Liver (tissue), 9 donors: Measurements from ENCODE around the gene EFCC1. TPM values are rescaled to one million over a fixed set of nuclear protein-coding genes. Genes with fewer than 3 reads are reported as not detected.
A peak's percentile ranks its signal among the peaks of the same experiment; 100 is the strongest.

ENCODE experiments used
- DNase-seq: peaks from one replicate; pipeline ENCODE4 v3.0.0-alpha.2; 2017; ENCODE audit warnings: low spot score
- H3K27ac ChIP-seq, 2 donors: one replicate each; pipeline ENCODE4 v1.7.0; 2013; ENCODE audit warnings: inconsistent platforms in 2 of 2, low read length in 2 of 2, control low read depth in 1 of 2, low read depth in 1 of 2, mild to moderate bottlenecking in 1 of 2
- H3K27me3 ChIP-seq, 4 donors: one replicate each; pipeline versions ENCODE4 v1.6.1 to v1.7.0; 2013; ENCODE audit warnings: low read length in 3 of 4, inconsistent platforms in 1 of 4, mild to moderate bottlenecking in 1 of 4, moderate library complexity in 1 of 4; ENCODE audit not compliant: control insufficient read depth in 4 of 4, insufficient read depth in 4 of 4
- H3K36me3 ChIP-seq, 4 donors: one replicate each; pipeline versions ENCODE4 v1.6.1 to v1.7.0; 2013; ENCODE audit warnings: low read length in 3 of 4, mild to moderate bottlenecking in 3 of 4, low read depth in 1 of 4, moderate library complexity in 1 of 4; ENCODE audit not compliant: control insufficient read depth in 4 of 4, insufficient read depth in 3 of 4
- H3K4me1 ChIP-seq, 4 donors: one replicate each; pipeline versions ENCODE4 v1.6.1 to v1.7.0; 2013; ENCODE audit warnings: low read length in 3 of 4, mild to moderate bottlenecking in 3 of 4, moderate library complexity in 1 of 4; ENCODE audit not compliant: control insufficient read depth in 4 of 4, insufficient read depth in 4 of 4
- H3K4me3 ChIP-seq, 3 donors: one replicate each; pipeline versions ENCODE4 v1.6.1 to v1.7.0; 2013; ENCODE audit warnings: low read length in 3 of 3, control low read depth in 1 of 3, low read depth in 1 of 3, mild to moderate bottlenecking in 1 of 3
- H3K9ac ChIP-seq, 2 donors: one replicate each; pipeline ENCODE4 v1.7.0; 2013; ENCODE audit warnings: low read length in 2 of 2, mild to moderate bottlenecking in 2 of 2, moderate library complexity in 2 of 2, control low read depth in 1 of 2, low read depth in 1 of 2
- H3K9me3 ChIP-seq, 4 donors: one replicate each; pipeline versions ENCODE4 v1.6.1 to v1.7.0; 2013; ENCODE audit warnings: low read length in 3 of 4; ENCODE audit not compliant: control insufficient read depth in 4 of 4
- ATF3 ChIP-seq: IDR thresholded peaks from 2 replicates; pipeline ENCODE4 v1.6.1; 2016; ENCODE audit warnings: antibody characterized with exemption
- FOXA1 ChIP-seq: IDR thresholded peaks from 2 replicates; pipeline ENCODE4 v1.6.1; 2016; ENCODE audit warnings: antibody characterized with exemption
- FOXA2 ChIP-seq: IDR thresholded peaks from 2 replicates; pipeline ENCODE4 v1.6.1; 2016; ENCODE audit warnings: antibody characterized with exemption
- GABPA ChIP-seq, 2 donors: IDR thresholded peaks in 1 of 2; conservative IDR thresholded peaks in 1 of 2; 2 replicates each; pipeline ENCODE4 v1.6.1; 2016; ENCODE audit warnings: antibody characterized with exemption in 2 of 2, mild to moderate bottlenecking in 1 of 2, moderate library complexity in 1 of 2
- HNF4A ChIP-seq, 2 donors: conservative IDR thresholded peaks; 2 replicates each; pipeline ENCODE4 v1.6.1; 2016; ENCODE audit warnings: antibody characterized with exemption in 2 of 2, mild to moderate bottlenecking in 2 of 2
- JUND ChIP-seq, 2 donors: IDR thresholded peaks; 2 replicates each; pipeline ENCODE4 v1.6.1; 2016; ENCODE audit warnings: antibody characterized with exemption in 2 of 2
- MAX ChIP-seq: IDR thresholded peaks from 2 replicates; pipeline ENCODE4 v1.6.1; 2016; ENCODE audit warnings: antibody characterized with exemption
- NR2F2 ChIP-seq: IDR thresholded peaks from 2 replicates; pipeline ENCODE4 v1.6.1; 2016; ENCODE audit warnings: antibody characterized with exemption
- RAD21 ChIP-seq, 2 donors: IDR thresholded peaks; 2 replicates each; pipeline ENCODE4 v1.6.1; 2016; ENCODE audit warnings: antibody characterized with exemption in 2 of 2, mild to moderate bottlenecking in 2 of 2
- TAF1 ChIP-seq: conservative IDR thresholded peaks from 2 replicates; pipeline ENCODE4 v1.6.1; 2016; ENCODE audit warnings: antibody characterized with exemption, mild to moderate bottlenecking
- ZBTB33 ChIP-seq: IDR thresholded peaks from 2 replicates; pipeline ENCODE4 v1.6.1; 2016; ENCODE audit warnings: antibody characterized with exemption
- WGBS: extraction: QIAGEN DNeasy Blood & Tissue Kit; methylation state at CpG from one replicate; pipeline ENCODE4 v1.1.7; 2013; 5-methylcytosine and 5-hydroxymethylcytosine counted together
- polyA plus RNA-seq, 2 donors: library from polyadenylated mRNA; stranded (reverse) in 1 of 2; unstranded in 1 of 2; fragments of 200-250 nt in 1 of 2; fragments of >200 nt in 1 of 2; fragmentation: Nextera tagmentation in 1 of 2; extraction: Ambion mirVana in 1 of 2; gene quantifications; one replicate each; pipeline versions ENCODE4 v1.2.1 to v1.2.3, GENCODE V29; 2013 to 2015
- total RNA-seq, 2 donors: library from RNA; depleted of rRNA; stranded (reverse); fragments of >200 nt; gene quantifications; one replicate each; pipeline ENCODE4 v1.2.3, GENCODE V29; 2014
- TF ChIP-seq, protein P1 (sequence below): IDR thresholded peaks from 2 replicates; pipeline ENCODE4 v1.6.1; 2016; ENCODE audit warnings: antibody characterized with exemption, mild to moderate bottlenecking
- donor health status: healthy.
- donor health status: healthy.
- donor health status: healthy.
- donor health status: healthy.
- donor health status: healthy.

Gene EFCC1
- total and polyA plus RNA-seq, 4 donors: 0.08 to 1.0 (median 0.24) TPM

- no peak for TF ChIP-seq FOXA2
- no peak for TF ChIP-seq HNF4A (conservative IDR thresholded peaks at IDR 0.05)
- TF ChIP-seq ZBTB33: no peak
Observed at GRCh38 chr3:128999102-128999501, 2.0 kb upstream of the EFCC1 start (continued).

DNA sequence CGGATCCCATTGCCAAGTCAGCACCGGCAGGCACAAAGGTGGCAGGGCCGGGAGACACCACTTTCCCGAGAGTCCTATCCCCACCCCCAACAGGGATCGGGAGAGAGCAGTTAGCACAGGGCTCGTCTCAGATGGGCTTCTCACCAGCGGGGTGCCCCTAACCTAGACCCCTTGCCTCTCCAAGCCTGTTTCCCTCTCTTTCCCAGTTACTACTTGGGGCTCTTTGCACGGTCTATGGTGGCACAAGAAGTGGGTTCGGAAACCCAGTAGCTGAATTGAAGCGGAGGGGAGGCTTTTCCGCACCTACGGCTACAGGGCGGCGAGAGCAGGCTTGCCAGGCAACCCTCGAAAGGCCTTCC, 383 bp upstream of the EFCC1 start:
- peaks cover 9 to 40% (median 13%) of the 10 kb centered on the region in 4 donors for H3K4me1 ChIP-seq
- H3K27me3 ChIP-seq: peaks cover 2 to 15% (median 10%) of the 10 kb centered on the region in 4 donors
- 19% methylated on average over 15 of the region's 15 CpGs for WGBS
- no peaks in the 10 kb centered on the region for H3K9me3 ChIP-seq
- no peak overlapping the region for H3K9ac ChIP-seq
- DNase-seq: no peak
- H3K27ac ChIP-seq: peak overlapping the region; percentile 49 to 59
- TF ChIP-seq RAD21 (IDR thresholded peaks at IDR 0.05) (no peak), GABPA (IDR thresholded peaks at IDR 0.05 in 1 of 2, conservative IDR thresholded peaks at IDR 0.05 in 1 of 2) (no peak), HNF4A (conservative IDR thresholded peaks at IDR 0.05) (no peak), JUND (IDR thresholded peaks at IDR 0.05) (no peak), FOXA1 (no peak), MAX (no peak), NR2F2 (no peak), TAF1 (no peak), ATF3 (no peak), ZBTB33 (no peak)
- TF ChIP-seq, protein P1, sequence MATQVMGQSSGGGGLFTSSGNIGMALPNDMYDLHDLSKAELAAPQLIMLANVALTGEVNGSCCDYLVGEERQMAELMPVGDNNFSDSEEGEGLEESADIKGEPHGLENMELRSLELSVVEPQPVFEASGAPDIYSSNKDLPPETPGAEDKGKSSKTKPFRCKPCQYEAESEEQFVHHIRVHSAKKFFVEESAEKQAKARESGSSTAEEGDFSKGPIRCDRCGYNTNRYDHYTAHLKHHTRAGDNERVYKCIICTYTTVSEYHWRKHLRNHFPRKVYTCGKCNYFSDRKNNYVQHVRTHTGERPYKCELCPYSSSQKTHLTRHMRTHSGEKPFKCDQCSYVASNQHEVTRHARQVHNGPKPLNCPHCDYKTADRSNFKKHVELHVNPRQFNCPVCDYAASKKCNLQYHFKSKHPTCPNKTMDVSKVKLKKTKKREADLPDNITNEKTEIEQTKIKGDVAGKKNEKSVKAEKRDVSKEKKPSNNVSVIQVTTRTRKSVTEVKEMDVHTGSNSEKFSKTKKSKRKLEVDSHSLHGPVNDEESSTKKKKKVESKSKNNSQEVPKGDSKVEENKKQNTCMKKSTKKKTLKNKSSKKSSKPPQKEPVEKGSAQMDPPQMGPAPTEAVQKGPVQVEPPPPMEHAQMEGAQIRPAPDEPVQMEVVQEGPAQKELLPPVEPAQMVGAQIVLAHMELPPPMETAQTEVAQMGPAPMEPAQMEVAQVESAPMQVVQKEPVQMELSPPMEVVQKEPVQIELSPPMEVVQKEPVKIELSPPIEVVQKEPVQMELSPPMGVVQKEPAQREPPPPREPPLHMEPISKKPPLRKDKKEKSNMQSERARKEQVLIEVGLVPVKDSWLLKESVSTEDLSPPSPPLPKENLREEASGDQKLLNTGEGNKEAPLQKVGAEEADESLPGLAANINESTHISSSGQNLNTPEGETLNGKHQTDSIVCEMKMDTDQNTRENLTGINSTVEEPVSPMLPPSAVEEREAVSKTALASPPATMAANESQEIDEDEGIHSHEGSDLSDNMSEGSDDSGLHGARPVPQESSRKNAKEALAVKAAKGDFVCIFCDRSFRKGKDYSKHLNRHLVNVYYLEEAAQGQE: no peak
- no peaks in the 10 kb centered on the region for H3K36me3 ChIP-seq
- peak overlapping the region in 1 of 3 donors; percentile 40 for H3K4me3 ChIP-seq
